Epidermal melanocyte (primary cell): ENCODE data around the gene SMG9.

Source experiments
- DNase-seq: peaks from one replicate; pipeline ENCODE4 v3.0.0; 2011; ENCODE audit warnings: low spot score; ENCODE audit not compliant: insufficient read length

Gene SMG9

DNA sequence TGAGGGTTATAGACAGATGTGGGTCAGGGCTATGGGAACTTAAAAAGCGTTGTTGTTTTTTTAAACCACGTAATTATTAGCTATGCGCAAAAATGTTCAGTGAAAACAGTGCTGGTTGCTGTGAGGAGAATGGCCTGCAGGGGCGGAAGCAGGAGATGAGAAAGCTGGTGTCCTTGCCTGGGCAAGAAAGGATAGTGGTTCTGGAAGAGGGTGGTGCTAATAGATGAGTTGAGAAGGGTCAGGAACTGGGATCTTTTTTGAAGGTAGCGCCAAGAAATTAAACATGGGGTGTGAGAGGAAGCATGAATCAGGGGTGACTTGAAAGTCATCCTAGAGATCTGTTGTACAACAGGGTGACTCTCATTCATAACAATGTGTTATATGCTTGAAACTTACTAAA, 4.8 kb upstream of the SMG9 start:
- DNase-seq = no peak

DNA sequence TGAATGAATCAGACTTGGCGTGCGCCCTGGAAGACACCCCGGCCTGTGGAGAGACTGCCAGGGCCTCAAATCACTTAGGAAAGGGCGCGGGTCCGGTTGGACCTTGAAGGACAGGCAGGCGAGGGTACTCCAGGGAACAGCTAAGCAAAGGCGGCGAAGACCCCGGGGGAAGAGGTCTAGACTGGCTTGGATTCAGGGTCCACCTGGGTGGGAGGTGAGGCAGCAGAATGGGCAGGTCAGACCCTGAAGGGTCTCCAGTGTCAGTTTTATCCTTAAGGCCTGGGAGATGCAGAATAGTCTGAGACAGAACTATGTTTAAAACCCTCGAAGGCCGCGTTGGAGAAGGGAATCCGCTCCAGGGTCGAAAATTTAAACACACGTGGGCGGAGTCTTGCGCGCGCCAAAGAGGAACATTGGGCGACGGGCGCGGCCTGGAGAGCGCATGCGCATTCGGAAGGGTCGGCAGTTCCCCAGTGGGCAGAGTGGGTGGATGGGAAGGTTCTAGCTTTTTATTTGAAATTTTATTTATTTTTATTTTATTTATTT, 567 bp upstream of the SMG9 start:
- DNase-seq = peak; percentile 42

DNA sequence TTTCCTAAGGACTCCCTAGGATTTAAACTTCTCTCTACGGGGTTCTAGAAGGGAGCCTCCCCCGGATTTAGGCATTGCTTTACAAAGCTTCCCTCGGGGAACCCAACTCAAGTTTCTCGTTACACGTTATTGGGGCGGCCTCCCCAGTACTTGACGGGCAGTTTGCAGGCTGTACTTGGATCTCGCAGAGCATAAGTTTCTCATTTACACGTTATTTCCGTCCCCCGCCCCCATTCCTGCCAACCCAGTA, 584 bp downstream of the SMG9 start:
- DNase-seq = no peak

DNA sequence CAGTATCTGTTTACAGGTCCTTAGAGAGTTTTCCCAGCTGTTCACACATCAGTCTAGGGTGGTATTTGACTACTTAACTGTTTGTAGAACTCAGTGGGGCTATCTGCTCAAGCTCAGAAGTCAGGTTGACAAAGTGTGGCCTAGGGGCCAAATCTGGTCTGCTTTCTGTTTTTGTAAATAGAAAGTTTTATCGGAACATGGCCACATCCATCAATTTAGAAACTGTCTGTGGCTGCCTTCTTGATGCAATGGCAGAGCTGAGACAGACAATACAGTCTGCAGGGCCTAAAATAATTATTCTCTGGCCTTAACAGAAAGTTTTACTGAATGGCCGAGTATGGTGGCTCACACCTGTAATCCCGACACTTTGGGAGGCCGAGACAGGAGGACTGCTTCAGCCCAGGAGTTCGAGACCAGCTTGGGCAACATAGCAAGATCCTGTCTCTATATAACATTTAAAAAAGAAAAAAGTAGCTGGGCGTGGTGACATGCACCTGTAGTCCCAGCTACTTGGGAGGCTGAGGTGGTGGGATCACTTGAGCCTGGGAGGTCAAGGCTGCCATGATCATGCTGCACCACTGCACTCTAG, 2.4 kb downstream of the SMG9 start:
- DNase-seq = no peak

DNA sequence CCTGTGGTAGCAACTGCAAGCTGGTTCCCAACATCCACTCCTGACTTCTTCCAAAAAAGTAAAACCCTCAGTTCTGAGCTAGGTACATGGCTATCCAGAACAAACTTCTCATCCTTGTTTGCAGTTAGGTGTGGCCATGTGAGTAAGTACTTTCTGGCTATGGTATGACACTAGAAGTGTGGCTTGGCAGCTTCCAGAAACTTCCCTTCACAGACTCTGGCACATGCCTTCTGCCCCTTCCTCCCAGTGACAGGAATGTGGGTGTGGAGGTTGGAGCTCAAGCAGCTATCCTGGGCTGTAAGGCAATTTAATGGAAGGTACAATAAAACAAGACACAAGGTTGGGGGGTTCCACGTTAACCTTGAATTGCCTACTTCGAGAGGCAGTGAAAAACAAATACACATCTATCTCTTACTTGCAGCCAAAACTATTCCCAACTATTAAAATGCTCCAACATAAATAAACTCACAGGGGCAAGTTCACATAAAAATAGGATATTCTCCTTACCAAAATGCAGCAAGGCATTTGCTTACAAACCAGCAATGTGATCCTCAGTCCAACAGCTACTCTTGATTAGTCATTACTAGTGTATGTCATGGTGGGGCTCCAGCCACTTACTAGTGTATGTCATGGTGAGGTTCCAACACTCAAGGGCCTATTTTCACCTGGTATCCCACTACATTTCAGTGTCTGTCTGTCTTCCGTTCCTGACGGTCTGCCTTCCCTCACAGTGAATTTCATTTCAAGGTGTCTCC, 3.1 kb downstream of the SMG9 start:
- no peak for DNase-seq

DNA sequence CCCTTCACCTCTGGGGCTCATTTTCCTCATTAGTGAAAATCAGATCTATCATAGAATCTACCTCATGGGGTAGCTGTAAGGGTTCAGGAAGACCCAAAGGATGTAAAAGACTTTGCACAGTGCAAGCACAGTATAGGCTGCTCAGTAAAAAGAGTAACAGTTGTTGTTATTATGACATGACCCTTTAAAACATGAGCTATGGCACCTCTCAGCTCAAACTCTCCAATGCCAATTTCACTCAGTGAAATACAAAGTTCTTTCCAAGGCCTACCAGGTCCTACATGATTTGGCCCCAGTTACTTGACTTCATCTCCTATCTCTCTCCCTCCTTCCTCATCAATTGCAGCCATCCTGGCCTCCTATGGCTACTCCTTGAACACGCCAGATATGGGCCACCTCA, 4.9 kb downstream of the SMG9 start:
- DNase-seq = no peak

DNA sequence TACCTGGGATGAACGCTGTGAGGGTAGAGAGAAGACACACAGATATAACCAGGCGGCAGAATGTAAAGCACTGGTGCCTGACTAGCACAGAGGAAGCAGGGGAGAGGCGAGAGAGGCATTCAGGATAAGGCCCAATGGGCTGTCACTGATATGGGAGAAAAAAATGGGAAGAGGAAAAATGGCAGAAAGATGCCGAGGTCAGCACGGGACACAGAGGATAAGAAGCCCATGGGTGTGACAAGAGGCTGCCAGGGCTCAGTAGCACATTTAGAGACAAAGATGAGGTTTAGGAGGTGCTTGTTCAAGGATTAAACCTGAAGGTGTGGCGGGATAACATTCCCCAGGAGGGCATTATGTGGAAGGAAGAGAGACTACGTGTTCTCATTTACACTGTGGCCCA, 5.6 kb downstream of the SMG9 start:
- no peak for DNase-seq

DNA sequence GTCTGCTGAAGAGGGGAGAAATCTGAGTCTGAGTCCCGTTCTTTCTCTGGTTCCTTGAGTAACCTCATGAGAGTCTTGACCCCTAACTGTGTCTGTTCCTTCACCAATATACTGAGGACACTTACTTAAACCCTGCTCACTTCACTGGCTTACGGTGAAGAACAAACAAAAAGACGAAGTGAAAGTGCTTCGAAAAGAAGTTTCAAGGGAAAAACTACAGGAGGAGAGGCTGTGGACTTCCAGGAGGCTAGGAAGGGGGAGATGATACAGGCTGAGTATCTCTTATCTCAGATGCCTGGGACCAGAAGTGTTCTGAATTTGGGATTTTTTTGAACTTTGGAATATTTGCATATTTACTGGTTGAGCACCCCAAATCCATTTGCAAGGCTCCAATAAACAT, 6.1 kb downstream of the SMG9 start:
- no peak for DNase-seq

DNA sequence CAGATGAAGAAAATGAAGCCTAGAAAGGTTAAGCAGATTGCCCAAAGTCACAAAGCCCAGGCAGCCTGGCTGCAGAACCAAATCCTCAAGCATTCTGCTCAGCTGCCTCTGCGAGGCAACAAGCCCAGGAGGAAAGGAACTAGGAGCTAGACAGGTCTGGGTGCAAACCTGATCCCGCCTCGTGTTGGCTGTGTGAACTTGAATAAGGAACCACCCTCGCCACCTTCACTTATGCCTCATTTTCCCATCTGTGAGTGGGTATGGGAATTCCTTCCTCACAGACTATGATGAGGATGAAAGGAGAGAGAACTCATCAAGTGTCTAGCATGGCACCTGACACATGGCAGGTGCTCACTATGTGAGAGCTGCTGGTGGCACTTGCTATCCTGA, 6.6 kb downstream of the SMG9 start:
- no peak for DNase-seq

DNA sequence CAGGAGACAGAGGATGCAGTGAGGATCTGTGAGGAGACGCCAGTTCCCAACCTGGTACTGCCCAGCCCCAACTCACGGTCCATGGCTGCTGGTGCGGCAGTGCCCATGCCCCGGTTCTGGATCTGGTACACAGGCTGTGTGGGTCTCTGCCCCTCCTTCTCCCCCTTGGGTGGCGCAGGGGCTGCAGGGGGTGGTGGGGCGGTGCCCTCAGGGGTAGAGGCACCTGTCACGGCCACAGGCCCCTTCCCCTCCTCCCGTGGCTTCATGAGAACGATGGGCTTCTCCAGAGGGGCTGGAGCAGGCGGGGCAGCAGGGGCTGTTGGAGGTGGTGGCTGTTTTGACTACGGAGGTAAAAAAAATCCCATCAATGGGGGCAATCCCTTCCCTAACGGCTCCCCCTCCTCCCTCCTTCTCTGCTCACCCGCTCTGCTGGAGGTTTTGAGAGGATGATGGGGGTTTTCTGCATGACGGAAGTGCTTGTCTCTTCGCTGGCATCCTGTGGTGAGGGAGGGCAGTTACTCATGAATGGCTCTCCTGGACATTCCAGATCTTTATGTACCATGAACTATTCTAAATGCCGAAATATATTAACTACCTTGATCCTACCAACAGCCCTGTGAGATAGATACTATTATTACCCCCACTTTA, 7.1 kb downstream of the SMG9 start:
- no peak for DNase-seq

DNA sequence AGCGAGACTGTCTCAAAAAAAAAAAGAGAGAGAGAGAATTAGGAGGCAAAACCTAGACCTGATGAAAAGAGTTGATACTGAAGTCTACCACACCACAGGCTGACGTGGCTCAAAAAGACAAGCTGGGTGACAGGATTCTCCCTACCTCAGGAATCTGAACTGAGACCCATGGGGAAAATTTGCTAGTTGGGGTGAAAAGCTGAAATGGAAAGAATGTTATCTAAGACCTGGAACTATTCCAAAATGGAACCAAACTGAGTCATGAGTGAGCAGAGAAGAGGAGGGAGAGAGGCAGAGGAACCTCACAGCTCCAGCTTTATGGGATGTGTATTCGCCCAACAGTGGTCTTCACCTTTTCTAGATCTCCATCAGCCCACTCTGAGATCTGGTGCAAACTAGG, 11.7 kb downstream of the SMG9 start:
- no peak for DNase-seq

DNA sequence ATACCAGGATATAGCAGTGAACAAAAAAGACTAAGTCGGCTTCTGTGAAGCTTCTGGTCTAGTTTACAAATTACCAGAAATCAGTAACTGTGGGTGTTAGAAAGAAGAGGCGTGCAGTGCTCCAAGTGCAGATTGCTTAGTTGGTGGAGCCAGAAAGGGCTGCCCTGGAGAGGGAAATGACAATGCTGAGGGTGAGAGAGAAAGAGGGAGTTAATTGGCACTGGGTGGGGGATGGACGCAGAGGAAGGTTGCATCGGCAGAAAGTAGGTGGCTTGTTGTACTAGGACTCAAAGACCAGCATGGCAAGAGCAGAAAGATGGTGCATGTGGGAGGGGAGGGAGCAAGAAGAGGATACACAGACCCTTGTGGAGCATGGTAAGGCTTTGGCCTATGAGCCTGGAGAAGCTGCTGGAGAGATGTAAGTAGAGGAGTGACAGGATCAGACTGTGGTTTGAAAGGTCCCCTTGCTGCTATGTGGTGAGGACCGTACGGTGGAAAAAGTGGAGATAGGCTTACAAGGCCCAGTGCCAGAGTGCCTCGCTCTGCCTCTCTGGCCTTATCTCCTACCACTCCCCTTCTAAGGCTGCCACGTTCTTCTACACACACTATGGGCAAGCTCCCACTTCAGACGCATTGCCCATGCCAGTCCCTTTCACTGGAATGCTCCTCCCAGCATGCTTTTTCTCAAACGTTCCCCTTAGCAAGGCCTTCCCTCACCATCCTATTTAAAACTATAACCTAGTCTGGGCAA, 13.5 kb downstream of the SMG9 start:
- no peak for DNase-seq

DNA sequence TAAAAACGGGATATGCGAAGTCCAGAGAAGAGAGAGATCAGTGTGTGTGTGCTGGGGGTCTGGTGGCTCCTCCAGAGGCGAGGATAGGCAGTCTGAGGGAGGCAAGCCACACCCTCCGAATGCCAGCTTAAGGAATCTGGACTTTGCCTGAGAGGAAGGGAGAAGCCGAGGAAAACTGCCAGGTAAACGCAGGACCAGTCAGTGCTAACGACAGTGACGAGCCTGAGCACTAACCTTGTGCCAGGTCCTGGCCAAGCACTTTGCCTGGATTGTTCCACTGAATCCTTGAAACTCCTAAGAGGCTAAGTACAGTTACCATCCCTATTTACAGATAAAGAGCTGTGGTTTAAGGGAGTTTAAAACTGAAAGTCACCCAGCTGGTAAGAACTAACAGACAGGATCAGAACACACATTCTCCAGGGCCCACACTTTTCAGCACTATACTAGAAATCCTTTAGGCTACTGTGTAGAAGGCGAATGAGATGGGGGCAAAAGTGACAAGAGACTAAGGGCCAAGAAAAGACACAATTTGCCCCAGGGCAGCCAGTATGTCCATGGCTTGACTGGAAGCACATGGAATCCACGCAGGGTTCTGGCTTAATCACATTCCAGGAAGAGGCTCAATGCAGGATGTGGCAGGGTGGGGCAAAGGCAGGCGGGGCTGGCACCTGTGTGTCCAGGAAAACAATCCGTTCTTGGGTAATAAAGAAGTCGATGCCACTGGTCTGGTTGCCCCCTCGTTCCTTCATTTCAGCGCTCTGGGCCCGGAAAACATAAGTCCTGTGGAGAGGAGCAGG, 15.1 kb downstream of the SMG9 start:
- DNase-seq = no peak

DNA sequence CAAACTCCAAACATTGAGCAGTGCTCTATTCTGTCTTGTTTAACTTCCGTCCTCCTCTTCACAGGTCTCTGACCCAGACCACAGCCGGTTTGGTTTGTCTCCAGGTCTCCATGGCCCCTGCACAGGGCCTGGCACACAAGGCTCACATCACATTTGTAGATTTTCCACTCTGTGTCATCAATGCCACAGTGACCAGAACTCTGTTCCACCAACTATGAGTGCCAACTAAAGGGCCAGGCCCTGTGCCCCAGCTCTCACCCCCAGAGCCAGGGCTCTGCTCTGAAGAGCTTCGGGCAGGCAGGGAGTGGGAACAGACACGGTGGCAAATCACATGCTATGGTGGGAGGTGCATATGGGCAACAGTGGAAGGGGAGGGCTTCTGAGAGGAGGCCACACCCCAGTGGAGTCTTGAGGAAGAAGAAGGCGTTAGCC, 16.0 kb downstream of the SMG9 start:
- no peak for DNase-seq

DNA sequence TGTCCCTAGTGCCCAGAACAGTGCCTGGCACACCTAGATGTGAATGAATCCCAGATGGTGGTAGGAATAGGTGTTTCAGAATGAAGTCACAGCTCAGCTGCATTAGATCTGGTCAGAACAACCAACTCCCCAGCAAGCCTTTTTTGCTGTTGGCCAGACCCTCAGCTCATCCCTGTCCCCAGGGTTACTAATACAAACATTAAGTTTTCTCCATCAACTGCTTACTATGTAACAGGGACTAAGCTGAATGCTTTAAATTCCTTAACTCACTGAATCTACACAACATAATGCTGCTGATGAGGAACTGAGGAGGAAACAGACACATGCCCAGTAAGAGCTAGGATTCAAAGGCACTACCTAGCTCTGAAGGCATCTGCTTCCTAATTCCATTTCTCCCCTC, 18.8 kb downstream of the SMG9 start:
- no peak for DNase-seq

DNA sequence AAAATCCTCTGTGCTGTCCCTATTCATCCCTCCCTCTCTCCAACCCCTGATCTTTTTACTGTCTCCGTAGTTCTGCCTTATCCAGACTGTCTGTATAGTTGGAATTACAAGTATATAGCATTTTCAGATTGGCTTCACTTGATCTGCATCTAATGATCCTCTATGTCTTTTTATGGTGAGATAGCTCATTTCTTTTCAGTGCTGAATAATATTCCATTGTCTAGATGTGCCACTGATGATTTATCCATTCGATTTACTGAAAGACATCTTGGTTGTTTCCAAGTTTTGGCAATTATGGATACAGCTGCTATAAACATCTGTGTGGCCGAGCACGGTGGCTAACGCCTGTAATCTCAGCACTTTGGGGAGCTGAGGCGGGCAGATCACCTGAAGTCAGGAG, 19.7 kb downstream of the SMG9 start:
- no peak for DNase-seq

DNA sequence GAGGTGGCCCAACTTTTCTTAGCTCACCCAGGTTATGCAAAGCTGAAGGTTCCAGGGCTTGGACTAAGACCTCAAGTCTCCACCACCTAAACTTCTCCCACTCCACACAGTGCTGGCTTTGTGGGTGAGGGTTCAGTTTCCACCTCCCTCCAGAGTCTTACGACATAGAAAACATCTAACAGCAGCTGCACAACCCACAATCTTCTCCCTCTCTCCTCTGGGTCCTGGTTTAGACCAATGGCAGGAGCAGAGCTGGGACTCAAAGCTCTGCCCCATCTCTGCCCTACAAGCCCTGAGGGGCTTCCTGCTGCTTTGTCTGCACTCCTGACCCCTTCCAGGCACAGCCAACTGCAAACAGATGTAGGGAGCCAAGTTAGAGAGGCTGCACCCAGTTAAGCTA, 22.9 kb downstream of the SMG9 start:
- DNase-seq = no peak

DNA sequence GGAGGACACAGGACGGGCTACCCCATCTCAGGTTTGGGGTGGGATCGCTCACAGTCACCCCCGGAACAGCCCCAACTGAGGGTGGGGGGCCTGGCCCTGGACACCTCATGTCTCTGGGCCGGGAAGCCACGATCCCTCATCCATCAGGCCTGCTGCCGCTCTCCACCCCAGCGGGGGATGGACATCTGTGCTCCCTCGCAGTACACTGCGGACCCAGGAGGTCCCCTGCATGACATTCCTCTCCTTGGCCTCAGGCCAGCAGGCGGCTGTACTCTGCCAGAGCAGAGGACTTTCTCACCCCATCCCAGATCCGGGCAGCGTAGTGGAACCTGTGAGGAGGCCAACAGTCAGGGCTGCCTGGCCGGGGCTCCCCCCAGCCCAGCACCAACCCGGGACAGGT, 23.4 kb downstream of the SMG9 start:
- DNase-seq = no peak

DNA sequence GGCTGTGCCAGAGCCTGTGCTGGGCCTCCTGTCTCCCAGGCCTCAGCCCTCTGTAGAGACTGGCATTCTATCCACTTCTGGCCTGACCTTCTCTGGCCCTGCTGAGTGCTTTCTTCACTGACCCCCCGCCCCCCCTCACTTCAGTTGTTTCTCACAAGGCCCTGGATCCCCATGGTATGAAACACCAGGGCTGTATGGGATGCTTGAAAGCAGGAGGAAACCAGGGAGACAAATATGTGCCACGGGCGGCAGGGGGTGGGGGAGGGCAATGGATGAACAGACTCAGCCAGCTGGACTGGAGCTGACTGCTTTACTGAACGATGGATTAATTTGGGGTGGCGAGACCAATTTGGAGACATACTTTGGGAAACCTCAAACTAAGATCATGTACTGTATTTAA, 24.8 kb downstream of the SMG9 start:
- no peak for DNase-seq

DNA sequence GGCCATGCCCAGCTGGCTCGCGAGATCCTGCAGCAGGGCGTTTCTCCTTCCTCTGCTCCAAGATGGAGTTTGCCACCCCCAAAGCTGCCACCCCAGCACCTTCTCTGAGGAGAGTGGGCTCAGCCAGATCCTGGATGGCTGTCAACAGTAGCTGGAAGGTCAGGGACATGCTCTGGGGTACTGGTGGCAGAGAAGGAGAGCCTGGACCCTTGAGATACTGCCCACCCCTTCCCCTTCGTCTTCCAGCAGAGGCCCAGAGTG, 27.2 kb downstream of the SMG9 start:
- no peak for DNase-seq

DNA sequence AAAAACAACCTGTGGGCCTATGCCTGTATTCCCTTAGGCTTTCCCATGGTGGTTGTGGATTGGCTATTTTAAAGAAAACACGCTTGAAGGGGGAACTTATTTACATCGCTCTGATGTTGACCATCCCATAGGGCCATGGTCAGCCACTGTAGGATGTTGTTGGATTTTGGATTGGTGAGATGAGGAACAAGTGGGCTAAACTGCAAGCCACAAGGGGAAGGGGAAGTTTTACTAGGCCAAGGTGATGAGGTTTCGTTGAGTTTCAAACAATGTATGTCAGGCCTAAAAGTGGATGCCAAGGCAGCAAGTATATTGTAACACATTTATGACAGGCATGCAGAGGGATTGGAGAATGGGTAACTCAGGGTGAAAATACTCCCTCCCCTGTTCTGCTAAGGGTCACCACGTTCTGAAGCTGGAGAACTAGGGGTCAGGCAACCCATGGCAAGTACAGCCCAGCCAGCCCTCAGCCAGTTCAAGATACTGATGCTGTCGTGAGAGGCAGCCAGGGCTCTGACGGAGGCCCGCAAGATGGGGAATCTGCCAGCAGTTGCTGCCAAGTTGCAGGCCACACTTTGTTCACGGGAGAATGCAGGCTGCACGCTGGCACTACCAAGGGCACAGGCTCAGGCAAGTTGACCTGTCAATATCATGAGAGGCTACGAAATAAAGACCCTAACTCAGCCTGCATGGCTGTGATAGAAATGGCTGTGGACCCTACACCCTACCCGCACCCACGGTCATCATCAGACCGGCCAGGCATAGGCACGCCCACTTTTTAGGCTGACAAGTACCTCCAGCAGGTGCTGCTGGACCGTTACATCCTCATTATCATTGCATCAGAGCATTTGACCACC, 27.8 kb downstream of the SMG9 start:
- no peak for DNase-seq
